Measurements from ENCODE around the gene PACRG. TPM values are rescaled to one million over a fixed set of nuclear protein-coding genes. Genes with fewer than 3 reads are reported as not detected.

PACRG gene
- polyA plus RNA-seq, 1 donor from 2014 or later = 16.6 TPM

DNA sequence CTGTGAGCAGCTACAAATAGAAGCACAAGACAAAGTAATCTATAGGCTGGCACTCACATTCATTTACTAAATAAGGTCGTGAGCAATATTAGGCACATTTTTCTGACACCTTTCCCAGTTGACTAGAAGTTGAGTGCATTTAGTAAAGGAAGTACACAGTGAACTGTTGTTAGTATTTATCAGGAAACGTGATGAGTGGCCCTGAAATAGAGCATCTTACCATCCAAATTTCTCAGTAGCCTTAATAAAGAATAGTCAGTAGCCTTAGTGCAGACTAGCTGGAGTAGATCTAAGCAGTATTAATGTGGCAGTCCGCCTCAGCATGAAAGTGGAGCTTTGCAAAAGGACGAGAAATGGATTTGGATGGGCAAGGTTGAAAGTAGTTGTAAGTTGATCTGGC, 481.2 kb downstream of the PACRG start:
- Histone ChIP-seq H3K4me3 (ENCODE audit: low read length) (no peak overlapping the region), H3K27ac (ENCODE audit: low read length) (no peak overlapping the region), H3K9me2 (ENCODE audit: insufficient read depth, low read length) (no peaks in the 10 kb centered on the region)

DNA sequence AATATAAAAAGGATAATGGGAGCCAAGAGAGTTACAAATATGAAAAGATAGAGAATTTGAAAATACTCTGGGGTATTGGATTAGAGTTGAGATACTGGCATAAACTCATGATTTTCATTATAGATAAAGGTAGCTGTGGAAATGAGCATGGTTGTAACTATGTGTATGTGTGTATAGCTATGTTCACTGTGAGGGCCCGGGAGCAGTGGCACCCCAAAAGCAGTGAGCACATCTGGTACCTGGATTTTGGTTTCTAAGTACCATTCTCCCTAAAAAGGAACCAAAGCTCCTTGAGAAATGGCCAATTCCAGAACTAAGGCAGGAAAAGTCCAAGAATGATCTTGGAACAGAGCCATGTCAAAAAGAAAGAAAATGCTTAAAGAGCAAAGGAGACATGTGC, 484.3 kb downstream of the PACRG start:
- no peak overlapping the region for H3K4me3 ChIP-seq (ENCODE audit: low read length)
- no peaks in the 10 kb centered on the region for H3K9me2 ChIP-seq (ENCODE audit: insufficient read depth, low read length)

More for the DNA sequence above, 481.2 kb downstream of the PACRG start:
- Histone ChIP-seq H2AFZ (ENCODE audit: low read depth, low read length) (no peak overlapping the region), H3F3A (ENCODE audit: insufficient read depth, low read length, poor library complexity, severe bottlenecking) (no peaks in the 10 kb centered on the region), H3K9ac (ENCODE audit: low read length) (no peak overlapping the region), H3K9me3 (ENCODE audit: low read length) (no peaks in the 10 kb centered on the region), H3K27me3 (ENCODE audit: insufficient read depth, low read depth, low read length) (no peaks in the 10 kb centered on the region), H4K20me1 (ENCODE audit: insufficient read depth) (no peaks in the 10 kb centered on the region), H3K79me2 (replicated peaks; ENCODE audit: insufficient read depth, low read length) (no peaks in the 10 kb centered on the region), H3K4me2 (ENCODE audit: low read length) (no peak overlapping the region), H3K36me3 (ENCODE audit: insufficient read depth, low read length) (no peaks in the 10 kb centered on the region)
- no peak for TF ChIP-seq EZH2 (IDR thresholded peaks at IDR 0.05; ENCODE audit: borderline replicate concordance, insufficient read depth, low read length, poor library complexity, severe bottlenecking)
- TF ChIP-seq, protein P1, sequence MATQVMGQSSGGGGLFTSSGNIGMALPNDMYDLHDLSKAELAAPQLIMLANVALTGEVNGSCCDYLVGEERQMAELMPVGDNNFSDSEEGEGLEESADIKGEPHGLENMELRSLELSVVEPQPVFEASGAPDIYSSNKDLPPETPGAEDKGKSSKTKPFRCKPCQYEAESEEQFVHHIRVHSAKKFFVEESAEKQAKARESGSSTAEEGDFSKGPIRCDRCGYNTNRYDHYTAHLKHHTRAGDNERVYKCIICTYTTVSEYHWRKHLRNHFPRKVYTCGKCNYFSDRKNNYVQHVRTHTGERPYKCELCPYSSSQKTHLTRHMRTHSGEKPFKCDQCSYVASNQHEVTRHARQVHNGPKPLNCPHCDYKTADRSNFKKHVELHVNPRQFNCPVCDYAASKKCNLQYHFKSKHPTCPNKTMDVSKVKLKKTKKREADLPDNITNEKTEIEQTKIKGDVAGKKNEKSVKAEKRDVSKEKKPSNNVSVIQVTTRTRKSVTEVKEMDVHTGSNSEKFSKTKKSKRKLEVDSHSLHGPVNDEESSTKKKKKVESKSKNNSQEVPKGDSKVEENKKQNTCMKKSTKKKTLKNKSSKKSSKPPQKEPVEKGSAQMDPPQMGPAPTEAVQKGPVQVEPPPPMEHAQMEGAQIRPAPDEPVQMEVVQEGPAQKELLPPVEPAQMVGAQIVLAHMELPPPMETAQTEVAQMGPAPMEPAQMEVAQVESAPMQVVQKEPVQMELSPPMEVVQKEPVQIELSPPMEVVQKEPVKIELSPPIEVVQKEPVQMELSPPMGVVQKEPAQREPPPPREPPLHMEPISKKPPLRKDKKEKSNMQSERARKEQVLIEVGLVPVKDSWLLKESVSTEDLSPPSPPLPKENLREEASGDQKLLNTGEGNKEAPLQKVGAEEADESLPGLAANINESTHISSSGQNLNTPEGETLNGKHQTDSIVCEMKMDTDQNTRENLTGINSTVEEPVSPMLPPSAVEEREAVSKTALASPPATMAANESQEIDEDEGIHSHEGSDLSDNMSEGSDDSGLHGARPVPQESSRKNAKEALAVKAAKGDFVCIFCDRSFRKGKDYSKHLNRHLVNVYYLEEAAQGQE (IDR thresholded peaks at IDR 0.05; ENCODE audit: borderline replicate concordance) = no peak
- TF ChIP-seq, protein P2, sequence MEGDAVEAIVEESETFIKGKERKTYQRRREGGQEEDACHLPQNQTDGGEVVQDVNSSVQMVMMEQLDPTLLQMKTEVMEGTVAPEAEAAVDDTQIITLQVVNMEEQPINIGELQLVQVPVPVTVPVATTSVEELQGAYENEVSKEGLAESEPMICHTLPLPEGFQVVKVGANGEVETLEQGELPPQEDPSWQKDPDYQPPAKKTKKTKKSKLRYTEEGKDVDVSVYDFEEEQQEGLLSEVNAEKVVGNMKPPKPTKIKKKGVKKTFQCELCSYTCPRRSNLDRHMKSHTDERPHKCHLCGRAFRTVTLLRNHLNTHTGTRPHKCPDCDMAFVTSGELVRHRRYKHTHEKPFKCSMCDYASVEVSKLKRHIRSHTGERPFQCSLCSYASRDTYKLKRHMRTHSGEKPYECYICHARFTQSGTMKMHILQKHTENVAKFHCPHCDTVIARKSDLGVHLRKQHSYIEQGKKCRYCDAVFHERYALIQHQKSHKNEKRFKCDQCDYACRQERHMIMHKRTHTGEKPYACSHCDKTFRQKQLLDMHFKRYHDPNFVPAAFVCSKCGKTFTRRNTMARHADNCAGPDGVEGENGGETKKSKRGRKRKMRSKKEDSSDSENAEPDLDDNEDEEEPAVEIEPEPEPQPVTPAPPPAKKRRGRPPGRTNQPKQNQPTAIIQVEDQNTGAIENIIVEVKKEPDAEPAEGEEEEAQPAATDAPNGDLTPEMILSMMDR (IDR thresholded peaks at IDR 0.05; ENCODE audit: poor library complexity, severe bottlenecking) = no peak
- no peak for TF ChIP-seq EP300 (conservative IDR thresholded peaks at IDR 0.05; ENCODE audit: poor library complexity, severe bottlenecking)
- no peak for TF ChIP-seq MXI1 (conservative IDR thresholded peaks at IDR 0.05; ENCODE audit: poor library complexity, severe bottlenecking)
- no peak for TF ChIP-seq TAF1 (IDR thresholded peaks at IDR 0.05; ENCODE audit: low read depth)
- TF ChIP-seq RAD21 (conservative IDR thresholded peaks at IDR 0.05) = no peak
- TF ChIP-seq POLR2AphosphoS5 (IDR thresholded peaks at IDR 0.05) = no peak
- no peak for TF ChIP-seq SMC3 (conservative IDR thresholded peaks at IDR 0.05; ENCODE audit: poor library complexity)

More for the DNA sequence above, 484.3 kb downstream of the PACRG start:
- Histone ChIP-seq H4K20me1 (ENCODE audit: insufficient read depth) (no peaks in the 10 kb centered on the region), H3K9me3 (ENCODE audit: low read length) (no peaks in the 10 kb centered on the region), H3K4me2 (ENCODE audit: low read length) (no peak overlapping the region), H3K27ac (ENCODE audit: low read length) (no peak overlapping the region), H3F3A (ENCODE audit: insufficient read depth, low read length, poor library complexity, severe bottlenecking) (no peaks in the 10 kb centered on the region), H3K9ac (ENCODE audit: low read length) (no peak overlapping the region), H3K79me2 (replicated peaks; ENCODE audit: insufficient read depth, low read length) (no peaks in the 10 kb centered on the region), H2AFZ (ENCODE audit: low read depth, low read length) (no peak overlapping the region), H3K36me3 (ENCODE audit: insufficient read depth, low read length) (peaks cover 3% of the 10 kb centered on the region), H3K27me3 (ENCODE audit: insufficient read depth, low read depth, low read length) (no peaks in the 10 kb centered on the region)
- TF ChIP-seq TAF1 (IDR thresholded peaks at IDR 0.05; ENCODE audit: low read depth) (no peak), SMC3 (conservative IDR thresholded peaks at IDR 0.05; ENCODE audit: poor library complexity) (no peak), EP300 (conservative IDR thresholded peaks at IDR 0.05; ENCODE audit: poor library complexity, severe bottlenecking) (no peak), POLR2AphosphoS5 (IDR thresholded peaks at IDR 0.05) (no peak), RAD21 (conservative IDR thresholded peaks at IDR 0.05) (no peak), EZH2 (IDR thresholded peaks at IDR 0.05; ENCODE audit: borderline replicate concordance, insufficient read depth, low read length, poor library complexity, severe bottlenecking) (no peak), MXI1 (conservative IDR thresholded peaks at IDR 0.05; ENCODE audit: poor library complexity, severe bottlenecking) (no peak)
- TF ChIP-seq, protein P2 (IDR thresholded peaks at IDR 0.05; ENCODE audit: poor library complexity, severe bottlenecking) = no peak
- TF ChIP-seq, protein P1 (IDR thresholded peaks at IDR 0.05; ENCODE audit: borderline replicate concordance) = no peak

Measured in neural cell (in vitro differentiated cells).